NCI-H146 treated with DMSO at 0.1 percent for 48 hours (cell line): ENCODE measurements around the gene WFS1.

ENCODE experiments used
- DNase-seq: peaks from one replicate; lab custom pipeline; 2025; ENCODE audit not compliant: unreplicated experiment; lab: John Stamatoyannopoulos, UW

Gene WFS1

GRCh38 chr4:6259886-6260285, 9.8 kb upstream of the WFS1 start:
- no peak for DNase-seq

- DNase-seq: no peak
These were observed 7.5 kb upstream of the WFS1 start for GRCh38 chr4:6262176-6262575.

GRCh38 chr4:6262847-6263487, 6.7 kb upstream of the WFS1 start:
- peak; percentile 42 for DNase-seq

GRCh38 chr4:6263526-6264224, 6.0 kb upstream of the WFS1 start:
- DNase-seq: no peak

- DNase-seq: no peak
These were observed 5.5 kb upstream of the WFS1 start for GRCh38 chr4:6264225-6264540.

GRCh38 chr4:6265546-6265945, 4.1 kb upstream of the WFS1 start:
- no peak for DNase-seq

GRCh38 chr4:6267573-6267972, 2.1 kb upstream of the WFS1 start:
- no peak for DNase-seq

- DNase-seq: no peak
These were observed 717 bp upstream of the WFS1 start for GRCh38 chr4:6268650-6269615.

- no peak for DNase-seq
These were observed 1.0 kb downstream of the WFS1 start for GRCh38 chr4:6270636-6271121.

- DNase-seq: no peak
These were observed 1.6 kb downstream of the WFS1 start for GRCh38 chr4:6271206-6271605.

GRCh38 chr4:6271701-6272465, 2.2 kb downstream of the WFS1 start:
- DNase-seq: no peak

GRCh38 chr4:6272863-6273660, 3.4 kb downstream of the WFS1 start:
- no peak for DNase-seq

GRCh38 chr4:6273661-6273990, 4.0 kb downstream of the WFS1 start:
- no peak for DNase-seq

GRCh38 chr4:6275351-6275750, 5.7 kb downstream of the WFS1 start:
- DNase-seq: no peak

GRCh38 chr4:6275898-6276806, 6.5 kb downstream of the WFS1 start:
- no peak for DNase-seq

- no peak for DNase-seq
These were observed 7.6 kb downstream of the WFS1 start for GRCh38 chr4:6277139-6277802.

GRCh38 chr4:6277935-6278800, 8.5 kb downstream of the WFS1 start:
- DNase-seq: no peak

GRCh38 chr4:6278801-6279197, 9.1 kb downstream of the WFS1 start:
- no peak for DNase-seq
